Stimulated activated naive CD8-positive, alpha-beta T cell treated with anti-CD3 and anti-CD28 coated beads, Interleukin-15, amount 100 ng/mL, for 72 hours (primary cell): ENCODE measurements around the gene ESD.
"Not testable (repeated sequence)": the region's sequence is repeated elsewhere in the genome, so short reads cannot be mapped to it uniquely, and the experiment has no call there.

Experiments used
- ATAC-seq: fragments of 150-1000 bp; cut with Tn5 transposase; 2 replicates; pipeline ENCODE4 v1.10.0; 2021; ENCODE audit warnings: mild to moderate bottlenecking, moderate library complexity
- DNase-seq, 2 donors: peaks; one replicate each; pipeline ENCODE4 v3.0.0; 2021 to 2022
- H3K27ac Mint-ChIP-seq, 2 donors: one replicate each; pipeline ENCODE4 v1.8.0; 2022; ENCODE audit warnings: mild to moderate bottlenecking in 2 of 2, mixed read lengths in 2 of 2, moderate library complexity in 2 of 2
- H3K27me3 Mint-ChIP-seq: one replicate; pipeline ENCODE4 v1.8.0; 2022; ENCODE audit warnings: mixed read lengths
- H3K4me1 Mint-ChIP-seq: one replicate; pipeline ENCODE4 v1.8.0; 2022; ENCODE audit warnings: mild to moderate bottlenecking, mixed read lengths
- H3K4me3 Mint-ChIP-seq, 2 donors: one replicate each; pipeline ENCODE4 v1.8.0; 2022; ENCODE audit warnings: mild to moderate bottlenecking in 2 of 2, mixed read lengths in 2 of 2, moderate library complexity in 1 of 2
- H3K9me3 Mint-ChIP-seq, 2 donors: one replicate each; pipeline ENCODE4 v1.8.0; 2022; ENCODE audit warnings: mixed read lengths in 2 of 2

The ESD gene

GRCh38 chr13:46761174-46761573, 35.8 kb downstream of the ESD start:
- H3K27me3 Mint-ChIP-seq, result no peaks in the 10 kb centered on the region
- no peaks in the 10 kb centered on the region for H3K9me3 Mint-ChIP-seq
- H3K4me3 Mint-ChIP-seq, result no peak overlapping the region
- no peak for ATAC-seq
- peak overlapping the region in 1 of 2 donors; percentile 2 for H3K27ac Mint-ChIP-seq
- DNase-seq, result no peak
- peaks cover 17% of the 10 kb centered on the region for H3K4me1 Mint-ChIP-seq

GRCh38 chr13:46759846-46760245, 37.1 kb downstream of the ESD start:
- ATAC-seq (no peak), DNase-seq (no peak)
- H3K27me3 Mint-ChIP-seq, result no peaks in the 10 kb centered on the region
- no peaks in the 10 kb centered on the region for H3K9me3 Mint-ChIP-seq
- peaks cover 17% of the 10 kb centered on the region for H3K4me1 Mint-ChIP-seq
- H3K4me3 Mint-ChIP-seq, result no peak overlapping the region
- no peak overlapping the region for H3K27ac Mint-ChIP-seq

GRCh38 chr13:46757640-46758039, 39.3 kb downstream of the ESD start:
- DNase-seq (no peak), ATAC-seq (no peak)
- Mint-ChIP-seq H3K4me1 (peaks cover 27% of the 10 kb centered on the region), H3K27me3 (no peaks in the 10 kb centered on the region), H3K27ac (no peak overlapping the region), H3K9me3 (no peaks in the 10 kb centered on the region), H3K4me3 (no peak overlapping the region)

- ATAC-seq (no peak), DNase-seq (no peak)
- peaks cover 32% of the 10 kb centered on the region for H3K4me1 Mint-ChIP-seq
- no peaks in the 10 kb centered on the region for H3K27me3 Mint-ChIP-seq
- no peak overlapping the region for H3K4me3 Mint-ChIP-seq
- H3K9me3 Mint-ChIP-seq, result no peaks in the 10 kb centered on the region
- no peak overlapping the region for H3K27ac Mint-ChIP-seq
Measured at GRCh38 chr13:46756977-46757376, 40.0 kb downstream of the ESD start.

- not testable (repeated sequence) for H3K27ac Mint-ChIP-seq, H3K4me3 Mint-ChIP-seq, ATAC-seq, DNase-seq, H3K27me3 Mint-ChIP-seq, H3K9me3 Mint-ChIP-seq
- H3K4me1 Mint-ChIP-seq, result peaks cover 45% of the 10 kb centered on the region
Measured at GRCh38 chr13:46755508-46755907, 41.5 kb downstream of the ESD start.

- no peak for ATAC-seq
- no peak overlapping the region for H3K4me3 Mint-ChIP-seq
- no peak for DNase-seq
- H3K27me3 Mint-ChIP-seq, result no peaks in the 10 kb centered on the region
- peaks cover 52% of the 10 kb centered on the region for H3K4me1 Mint-ChIP-seq
- H3K9me3 Mint-ChIP-seq, result no peaks in the 10 kb centered on the region
- H3K27ac Mint-ChIP-seq, result no peak overlapping the region
Measured at GRCh38 chr13:46754812-46755211, 42.1 kb downstream of the ESD start.

GRCh38 chr13:46753917-46754316, 43.0 kb downstream of the ESD start:
- ATAC-seq, result no peak
- H3K4me1 Mint-ChIP-seq, result peaks cover 51% of the 10 kb centered on the region
- DNase-seq, result no peak
- no peak overlapping the region for H3K27ac Mint-ChIP-seq
- H3K9me3 Mint-ChIP-seq, result no peaks in the 10 kb centered on the region
- H3K27me3 Mint-ChIP-seq, result no peaks in the 10 kb centered on the region
- no peak overlapping the region for H3K4me3 Mint-ChIP-seq

DNA sequence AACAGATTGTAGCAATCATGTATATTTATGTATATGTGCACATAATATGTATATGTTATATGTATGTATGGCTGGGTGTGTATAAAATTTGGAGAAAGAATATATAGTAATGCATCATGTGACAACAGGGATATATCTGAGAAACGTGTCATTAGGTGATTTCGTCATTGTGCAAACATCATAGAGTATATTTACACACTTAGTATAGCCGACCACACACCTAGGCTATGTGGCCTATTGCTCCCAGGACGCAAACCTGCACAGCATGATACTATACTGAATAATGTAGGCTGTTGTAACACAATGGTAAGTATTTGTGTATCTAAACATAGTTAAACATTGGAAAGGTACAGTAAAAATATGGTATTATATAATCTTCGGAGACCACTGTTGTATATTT, 43.8 kb downstream of the ESD start:
- H3K27ac Mint-ChIP-seq, result no peak overlapping the region

GRCh38 chr13:46751811-46752635, 44.9 kb downstream of the ESD start:
- Mint-ChIP-seq H3K27me3 (no peaks in the 10 kb centered on the region), H3K4me1 (peaks cover 38% of the 10 kb centered on the region), H3K9me3 (no peaks in the 10 kb centered on the region), H3K4me3 (peak overlapping the region; percentile 34 to 41), H3K27ac (peak overlapping the region in 1 of 2 donors; percentile 66)
- ATAC-seq (peak; percentile 99), DNase-seq (peak; percentile 52 to 76)

More for the DNA sequence above, 43.8 kb downstream of the ESD start:
- H3K27me3 Mint-ChIP-seq, result no peaks in the 10 kb centered on the region
- H3K9me3 Mint-ChIP-seq, result no peaks in the 10 kb centered on the region
- no peak for DNase-seq
- H3K4me3 Mint-ChIP-seq, result no peak overlapping the region
- H3K4me1 Mint-ChIP-seq, result peaks cover 47% of the 10 kb centered on the region
- no peak for ATAC-seq

DNA sequence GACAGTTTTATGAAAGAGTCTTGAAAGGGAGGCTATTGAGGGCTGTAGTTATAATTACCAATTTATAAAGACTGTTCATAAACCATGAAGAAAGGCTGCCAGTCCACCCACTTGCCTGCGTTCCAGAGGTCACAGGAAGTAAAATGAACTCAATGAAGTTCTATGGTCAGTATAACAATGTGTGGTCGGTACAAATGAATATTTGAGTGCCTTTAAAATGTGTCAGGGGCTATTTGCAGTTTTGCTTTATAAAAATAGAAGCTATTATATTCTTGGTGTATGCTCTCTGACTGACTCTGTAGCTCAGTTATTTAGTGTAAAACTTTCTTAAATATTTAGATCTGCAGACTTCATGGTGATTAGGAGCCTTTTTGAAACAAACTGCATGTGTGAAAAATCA, 47.0 kb downstream of the ESD start:
- DNase-seq (no peak), ATAC-seq (no peak)
- Mint-ChIP-seq H3K4me3 (no peak overlapping the region), H3K4me1 (peaks cover 38% of the 10 kb centered on the region), H3K27ac (peak overlapping the region in 1 of 2 donors; percentile 54), H3K27me3 (no peaks in the 10 kb centered on the region), H3K9me3 (no peaks in the 10 kb centered on the region)

DNA sequence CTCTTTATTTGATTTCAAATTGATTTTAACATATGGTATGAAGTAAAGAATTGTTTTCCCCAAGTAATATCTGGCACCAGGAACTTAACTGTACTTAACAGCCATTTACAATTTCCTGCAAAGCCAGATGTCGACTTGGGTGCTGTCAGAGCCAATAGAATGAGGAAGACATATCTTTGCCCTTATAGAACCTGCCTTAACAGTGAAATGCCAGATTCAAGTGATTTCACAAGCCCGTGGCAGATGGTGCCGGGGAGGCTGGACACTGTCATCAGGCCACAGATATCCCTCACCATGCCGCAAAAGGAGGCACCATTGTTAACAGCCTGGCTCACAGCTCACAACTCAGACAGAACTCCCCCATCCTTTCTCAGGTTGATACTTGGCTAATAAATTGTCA, 48.7 kb downstream of the ESD start:
- ATAC-seq, result no peak
- no peak overlapping the region for H3K27ac Mint-ChIP-seq
- H3K4me3 Mint-ChIP-seq, result no peak overlapping the region
- no peaks in the 10 kb centered on the region for H3K9me3 Mint-ChIP-seq
- DNase-seq, result no peak
- no peaks in the 10 kb centered on the region for H3K27me3 Mint-ChIP-seq
- H3K4me1 Mint-ChIP-seq, result peaks cover 29% of the 10 kb centered on the region

DNA sequence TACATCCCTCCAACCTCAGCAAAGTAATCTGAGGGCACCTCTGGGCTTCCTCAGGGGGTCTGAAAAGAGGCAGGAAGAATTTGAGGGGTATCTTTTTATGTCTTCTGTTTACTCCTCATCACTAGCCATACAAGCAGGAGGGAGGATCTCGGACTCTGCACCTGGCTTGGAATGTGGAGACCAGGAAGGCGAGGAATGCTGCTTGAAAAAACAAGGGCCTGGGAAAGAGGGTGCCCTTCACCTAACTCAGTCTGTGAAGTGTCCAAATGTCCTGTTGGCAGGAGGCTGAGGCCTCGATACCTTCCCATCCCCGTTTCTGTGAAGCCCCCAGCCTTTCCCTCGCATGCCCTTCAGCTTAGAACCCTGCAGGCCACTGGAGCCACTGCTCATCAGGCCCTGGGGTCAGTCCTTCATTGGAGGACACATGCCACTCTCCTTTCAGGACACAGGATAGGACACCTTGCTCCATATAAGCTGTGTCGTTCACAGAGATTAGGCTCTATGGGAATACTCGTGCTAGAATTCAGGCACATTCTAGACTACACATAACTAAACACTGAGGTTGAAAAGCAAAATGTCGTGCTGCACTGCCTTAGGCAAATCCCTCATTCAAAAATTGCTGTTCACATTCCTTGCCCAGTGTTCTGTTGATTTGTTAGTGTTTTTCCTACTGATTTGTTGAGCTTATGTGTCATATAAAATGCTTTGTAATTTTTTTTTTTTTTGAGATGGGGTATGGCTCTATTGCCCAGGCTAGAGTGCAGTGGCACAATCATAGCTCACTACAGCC, 49.7 kb downstream of the ESD start:
- peaks cover 26% of the 10 kb centered on the region for H3K4me1 Mint-ChIP-seq
- H3K4me3 Mint-ChIP-seq, result no peak overlapping the region
- no peak overlapping the region for H3K27ac Mint-ChIP-seq
- DNase-seq (no peak), ATAC-seq (no peak)
- H3K9me3 Mint-ChIP-seq, result no peaks in the 10 kb centered on the region
- H3K27me3 Mint-ChIP-seq, result no peaks in the 10 kb centered on the region

GRCh38 chr13:46745706-46746105, 51.3 kb downstream of the ESD start:
- ATAC-seq (no peak), DNase-seq (no peak)
- H3K9me3 Mint-ChIP-seq, result no peaks in the 10 kb centered on the region
- H3K4me1 Mint-ChIP-seq, result peaks cover 13% of the 10 kb centered on the region
- no peak overlapping the region for H3K4me3 Mint-ChIP-seq
- H3K27me3 Mint-ChIP-seq, result no peaks in the 10 kb centered on the region
- peak overlapping the region; percentile 29 to 79 for H3K27ac Mint-ChIP-seq

- H3K27ac Mint-ChIP-seq, result peak overlapping the region in 1 of 2 donors; percentile 79
- H3K27me3 Mint-ChIP-seq, result no peaks in the 10 kb centered on the region
- H3K9me3 Mint-ChIP-seq, result no peaks in the 10 kb centered on the region
- no peak overlapping the region for H3K4me3 Mint-ChIP-seq
- peaks cover 6% of the 10 kb centered on the region for H3K4me1 Mint-ChIP-seq
- DNase-seq (no peak), ATAC-seq (no peak)
Measured at GRCh38 chr13:46745062-46745461, 51.9 kb downstream of the ESD start.

GRCh38 chr13:46743191-46743590, 53.8 kb downstream of the ESD start:
- ATAC-seq (no peak), DNase-seq (no peak)
- H3K4me3 Mint-ChIP-seq, result no peak overlapping the region

DNA sequence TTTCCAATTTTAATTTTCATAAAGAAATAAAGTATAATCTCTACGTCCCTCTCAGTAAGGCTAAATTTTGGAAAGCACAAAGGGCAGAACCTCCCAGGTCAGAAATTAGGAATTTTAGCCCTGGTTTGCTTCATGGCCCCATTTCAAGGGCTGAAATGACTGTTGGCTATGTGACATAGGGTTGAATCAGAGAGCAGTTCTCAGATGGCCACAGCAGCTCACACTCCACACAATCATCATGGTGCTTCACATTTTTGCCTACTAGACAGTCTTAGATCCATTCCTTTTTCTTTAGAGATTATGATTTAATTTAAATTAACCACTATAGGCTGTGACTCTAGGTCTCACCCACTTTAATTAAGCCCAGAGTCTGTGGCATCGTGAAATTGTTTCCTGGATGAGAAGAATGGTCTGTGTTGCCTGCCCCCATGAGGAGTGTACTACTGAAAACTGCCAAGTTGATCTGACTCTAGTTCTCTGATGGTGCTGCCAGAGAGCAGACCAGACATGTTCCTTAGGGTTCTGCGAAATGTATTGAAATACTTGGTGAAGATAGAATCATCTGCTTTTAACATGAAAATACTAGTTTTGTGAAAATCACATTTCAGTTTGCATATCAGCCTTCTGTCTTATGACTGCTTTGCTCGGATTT, 57.4 kb downstream of the ESD start:
- no peaks in the 10 kb centered on the region for H3K27me3 Mint-ChIP-seq
- no peaks in the 10 kb centered on the region for H3K4me1 Mint-ChIP-seq
- H3K27ac Mint-ChIP-seq, result no peak overlapping the region
- H3K4me3 Mint-ChIP-seq, result no peak overlapping the region
- no peaks in the 10 kb centered on the region for H3K9me3 Mint-ChIP-seq
- DNase-seq (no peak), ATAC-seq (no peak)

More at GRCh38 chr13:46743191-46743590, 53.8 kb downstream of the ESD start:
- Mint-ChIP-seq H3K27me3 (no peaks in the 10 kb centered on the region), H3K9me3 (no peaks in the 10 kb centered on the region), H3K27ac (no peak overlapping the region), H3K4me1 (no peaks in the 10 kb centered on the region)
